HG03520 (cell line): ENCODE results near the gene KCNQ1.

ENCODE experiments used
- ATAC-seq: cut with Tn5 transposase; IDR thresholded peaks from one replicate; pipeline ENCODE4 v1.9.1; 2021; ENCODE audit warnings: mild to moderate bottlenecking, moderate library complexity; ENCODE audit not compliant: unreplicated experiment

KCNQ1 gene

GRCh38 chr11:2811206-2812091 lies 366.6 kb downstream of the KCNQ1 start:
- ATAC-seq = no peak

GRCh38 chr11:2812371-2812991 lies 367.7 kb downstream of the KCNQ1 start:
- ATAC-seq = no peak

- no peak for ATAC-seq
Observed at GRCh38 chr11:2813141-2813908, 368.5 kb downstream of the KCNQ1 start.

GRCh38 chr11:2813968-2814367 lies 369.2 kb downstream of the KCNQ1 start:
- no peak for ATAC-seq

- ATAC-seq = no peak
Observed at GRCh38 chr11:2814751-2815150, 369.9 kb downstream of the KCNQ1 start.

GRCh38 chr11:2815762-2816496 lies 371.1 kb downstream of the KCNQ1 start:
- ATAC-seq = no peak

- no peak for ATAC-seq
Observed at GRCh38 chr11:2816523-2816922, 371.7 kb downstream of the KCNQ1 start.

- no peak for ATAC-seq
Observed at GRCh38 chr11:2816941-2817421, 372.2 kb downstream of the KCNQ1 start.

GRCh38 chr11:2817431-2817830 lies 372.6 kb downstream of the KCNQ1 start:
- no peak for ATAC-seq

GRCh38 chr11:2818021-2818420 lies 373.2 kb downstream of the KCNQ1 start:
- no peak for ATAC-seq

- no peak for ATAC-seq
Observed at GRCh38 chr11:2818503-2818902, 373.7 kb downstream of the KCNQ1 start.

- no peak for ATAC-seq
Observed at GRCh38 chr11:2819316-2819715, 374.5 kb downstream of the KCNQ1 start.

- no peak for ATAC-seq
Observed at GRCh38 chr11:2820976-2821375, 376.2 kb downstream of the KCNQ1 start.

GRCh38 chr11:2821891-2822290 lies 377.1 kb downstream of the KCNQ1 start:
- ATAC-seq = no peak

GRCh38 chr11:2824851-2825250 lies 380.0 kb downstream of the KCNQ1 start:
- ATAC-seq = no peak

- ATAC-seq = no peak
Observed at GRCh38 chr11:2825261-2825888, 380.6 kb downstream of the KCNQ1 start.

GRCh38 chr11:2825889-2826678 lies 381.3 kb downstream of the KCNQ1 start:
- ATAC-seq = no peak

GRCh38 chr11:2826679-2827056 lies 381.9 kb downstream of the KCNQ1 start:
- ATAC-seq = no peak

- ATAC-seq = no peak
Observed at GRCh38 chr11:2827256-2827655, 382.4 kb downstream of the KCNQ1 start.

- ATAC-seq = no peak
Observed at GRCh38 chr11:2827792-2828191, 383.0 kb downstream of the KCNQ1 start.
